ENCODE data around the gene PNRC1.
"Not testable (repeated sequence)": the region's sequence is repeated elsewhere in the genome, so short reads cannot be mapped to it uniquely, and the experiment has no call there.

The PNRC1 gene

GRCh38 chr6:89063881-89064280 is 16.7 kb upstream of the PNRC1 start:
- DNase-seq = no peak

DNA sequence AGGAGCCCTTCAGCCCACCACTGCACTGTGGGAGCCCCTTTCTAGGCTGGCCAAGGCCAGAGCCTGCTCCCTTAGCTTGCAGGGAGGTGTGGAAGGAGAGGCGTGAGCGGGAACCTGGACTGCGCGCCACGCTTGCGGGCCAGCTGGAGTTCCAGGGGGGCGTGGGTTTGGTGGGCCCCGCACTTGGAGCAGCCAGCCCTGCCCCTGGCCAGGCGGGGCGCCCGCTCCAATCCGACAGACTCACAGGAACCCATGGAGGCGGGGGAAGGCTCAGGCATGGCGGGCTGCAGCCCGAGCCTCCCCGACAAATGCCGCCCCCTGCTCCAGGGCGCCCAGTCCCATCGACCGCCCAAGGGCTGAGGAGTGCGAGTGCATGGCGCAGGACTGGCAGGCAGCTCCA is 15.6 kb upstream of the PNRC1 start:
- DNase-seq = not testable (repeated sequence)

DNA sequence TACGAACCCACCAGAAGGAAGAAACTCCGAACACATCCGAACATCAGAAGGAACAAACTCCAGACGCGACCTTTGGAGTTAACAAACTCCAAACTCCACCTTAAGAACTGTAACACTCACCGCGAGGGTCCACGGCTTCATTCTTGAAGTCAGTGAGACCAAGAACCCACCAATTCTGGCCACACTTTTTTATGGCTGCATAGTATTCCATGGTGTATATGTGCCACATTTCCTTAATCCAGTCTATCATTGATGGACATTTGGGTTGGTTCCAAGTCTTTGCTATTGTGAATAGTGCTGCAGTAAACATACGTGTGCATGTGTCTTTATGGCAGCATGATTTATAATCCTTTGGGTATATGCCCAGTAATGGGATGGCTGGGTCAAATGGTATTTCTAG is 14.4 kb upstream of the PNRC1 start:
- DNase-seq = not testable (repeated sequence)

GRCh38 chr6:89066940-89067646 is 13.5 kb upstream of the PNRC1 start:
- no peak for DNase-seq

DNA sequence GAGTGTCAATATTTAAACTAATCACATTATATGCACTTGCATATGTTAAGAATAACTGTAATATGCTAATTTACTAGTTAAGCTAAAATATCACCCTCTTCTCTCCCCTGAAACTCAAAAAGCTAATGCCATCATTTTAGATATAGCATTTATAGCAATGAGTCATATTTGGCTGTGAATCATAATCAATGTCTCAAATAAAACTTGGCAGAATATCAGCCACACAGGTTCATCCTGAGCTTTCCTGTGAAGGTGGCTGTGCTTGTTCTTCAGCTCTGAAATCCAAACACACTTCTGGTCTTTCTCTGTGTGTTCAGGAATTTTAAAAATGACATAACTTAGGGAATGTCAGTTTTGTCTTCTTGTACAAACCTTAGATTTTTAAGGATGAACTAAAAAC is 12.8 kb upstream of the PNRC1 start:
- no peak for DNase-seq

GRCh38 chr6:89068695-89069094 is 11.9 kb upstream of the PNRC1 start:
- no peak for DNase-seq

DNA sequence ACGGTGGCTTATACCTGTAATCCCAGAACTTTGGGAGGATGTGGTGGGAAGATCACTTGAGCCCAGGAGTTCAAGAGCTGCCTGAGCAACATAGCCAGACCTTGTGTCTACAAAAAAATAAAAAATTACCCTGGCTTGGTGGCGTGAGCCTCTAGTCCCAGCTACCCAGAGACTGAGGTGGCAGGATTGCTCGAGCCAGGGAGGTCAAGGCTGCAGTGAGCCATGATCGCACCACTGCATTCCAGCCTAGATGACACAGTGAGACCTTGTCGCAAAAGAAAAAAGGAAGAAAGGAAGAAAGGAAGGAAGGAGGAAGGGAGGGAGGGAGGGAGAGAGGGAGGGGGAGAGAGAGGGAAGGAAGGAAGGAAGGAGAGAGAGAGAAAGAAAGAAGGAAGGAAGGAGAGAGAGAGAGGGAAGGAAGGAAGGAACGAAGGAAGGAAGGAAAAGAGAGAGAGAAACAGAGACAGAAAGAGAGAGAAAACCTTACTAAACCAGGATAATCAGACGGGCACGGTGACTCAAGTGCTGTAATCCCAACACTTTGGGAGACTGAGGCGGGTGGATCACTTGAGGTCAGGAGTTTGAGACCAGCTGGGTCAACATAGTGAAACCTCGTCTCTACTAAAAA is 10.9 kb upstream of the PNRC1 start:
- no peak for DNase-seq

GRCh38 chr6:89071036-89071435 is 9.5 kb upstream of the PNRC1 start:
- DNase-seq = no peak

DNA sequence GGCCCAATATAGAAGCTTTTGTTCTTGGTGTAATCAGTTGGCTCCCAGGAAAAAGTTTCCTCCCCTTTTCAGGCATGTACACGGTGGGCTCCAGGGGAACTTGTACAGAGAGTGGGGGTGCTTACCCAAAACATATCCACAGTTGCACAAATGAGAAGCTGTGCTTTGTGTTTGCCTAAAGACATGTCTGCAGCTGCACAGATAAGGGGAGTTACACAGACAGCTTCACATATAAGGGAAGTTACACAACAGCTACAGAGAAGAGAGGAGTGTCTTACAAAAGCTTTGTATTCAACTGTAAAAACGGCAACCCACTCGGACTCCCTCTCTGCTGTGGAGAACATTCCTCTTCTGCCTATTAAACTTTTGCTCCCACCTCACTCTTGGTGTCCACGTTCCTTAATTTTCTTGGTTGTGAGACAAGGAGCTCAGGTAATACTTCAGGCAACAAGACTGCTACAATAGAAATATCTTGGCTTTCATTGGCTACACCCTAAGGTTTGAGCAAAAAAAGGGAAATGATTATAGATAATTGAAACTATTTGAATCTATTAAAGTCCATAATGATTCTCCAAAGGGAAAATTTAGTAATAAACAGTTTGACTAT is 7.4 kb upstream of the PNRC1 start:
- no peak for DNase-seq

DNA sequence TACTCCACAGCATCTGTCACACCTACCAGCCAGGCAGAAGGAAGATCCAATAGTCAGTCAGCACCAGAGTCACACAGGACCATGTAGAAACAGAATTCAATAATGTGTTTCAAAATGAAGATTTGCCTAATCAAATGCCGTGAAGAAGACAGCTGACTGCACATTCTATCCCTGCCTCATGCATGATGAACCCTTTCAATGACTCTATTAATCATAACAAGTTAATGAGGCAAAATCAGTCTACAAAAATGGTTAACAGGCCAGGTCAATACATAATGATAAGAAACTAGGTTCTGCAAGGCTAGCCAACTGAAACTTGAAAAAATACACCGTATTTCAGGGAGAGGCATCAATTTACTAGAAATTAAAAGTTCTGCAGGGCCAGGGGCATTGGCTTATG is 6.7 kb upstream of the PNRC1 start:
- no peak for DNase-seq

DNA sequence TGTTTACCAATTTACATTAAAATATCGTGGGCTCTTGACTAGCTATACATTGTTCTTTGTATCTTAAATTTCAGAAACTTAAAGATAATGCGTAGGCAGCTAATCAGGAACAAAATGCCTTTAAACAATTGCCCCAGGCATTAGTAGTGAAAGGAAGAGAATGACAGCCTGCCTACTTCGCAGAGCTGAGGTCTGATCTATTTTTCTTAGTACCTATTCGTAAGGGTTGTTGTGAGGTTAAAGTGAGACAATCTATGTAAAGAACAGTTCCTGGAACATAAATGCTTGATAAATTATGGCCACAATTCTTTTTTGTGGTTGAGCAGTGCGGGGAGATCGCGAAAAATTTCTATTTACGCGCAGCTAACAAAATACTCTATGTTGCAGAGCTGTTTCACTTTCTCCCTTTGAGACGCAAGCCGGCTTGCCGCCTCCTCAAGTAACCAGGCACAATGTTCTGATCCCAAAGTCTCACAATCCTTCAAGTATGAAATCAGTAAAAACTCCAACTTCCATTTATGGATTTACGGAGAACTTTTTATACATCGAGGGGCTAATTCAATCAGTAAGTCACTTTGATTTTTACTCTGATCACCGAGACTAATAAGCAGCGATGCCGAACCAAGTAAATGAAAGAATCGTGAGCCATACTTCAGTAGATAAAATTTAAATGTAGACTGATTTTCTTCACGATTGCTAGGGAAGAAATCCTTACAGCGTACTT is 878 bp upstream of the PNRC1 start:
- peak; percentile 63 for DNase-seq

- no peak for DNase-seq
Observed at GRCh38 chr6:89081129-89081422, 525 bp downstream of the PNRC1 start.

GRCh38 chr6:89081423-89082322 is 1.1 kb downstream of the PNRC1 start:
- peak; percentile 96 for DNase-seq

DNA sequence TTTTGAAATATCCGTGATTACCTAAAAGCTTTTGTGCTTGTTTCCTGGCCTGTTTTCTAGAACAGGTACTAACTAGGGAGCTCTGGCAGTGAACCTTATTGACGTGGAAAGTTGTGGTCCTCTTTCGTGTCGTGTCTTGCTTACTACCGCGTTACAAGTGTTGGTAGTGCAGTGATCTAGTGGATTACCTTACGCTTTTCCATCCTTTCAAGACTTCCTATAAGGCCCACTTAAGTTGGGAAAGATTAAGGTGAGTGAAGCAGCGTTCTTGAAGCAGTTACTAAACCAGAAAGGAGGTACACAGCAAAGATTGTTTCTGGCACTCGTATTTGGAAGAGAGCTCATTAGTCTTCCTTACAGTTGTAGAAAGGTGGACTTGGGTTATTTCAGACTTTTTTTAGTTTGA is 1.9 kb downstream of the PNRC1 start:
- DNase-seq = peak; percentile 33

DNA sequence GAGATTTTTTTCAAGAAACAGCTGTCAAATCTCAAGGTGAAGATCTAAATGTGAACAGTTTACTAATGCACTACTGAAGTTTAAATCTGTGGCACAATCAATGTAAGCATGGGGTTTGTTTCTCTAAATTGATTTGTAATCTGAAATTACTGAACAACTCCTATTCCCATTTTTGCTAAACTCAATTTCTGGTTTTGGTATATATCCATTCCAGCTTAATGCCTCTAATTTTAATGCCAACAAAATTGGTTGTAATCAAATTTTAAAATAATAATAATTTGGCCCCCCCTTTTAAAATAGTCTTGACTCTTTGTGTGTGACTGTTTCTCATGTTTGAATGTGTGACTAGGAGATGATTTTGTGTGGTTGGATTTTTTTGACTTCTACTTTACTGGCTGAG is 4.0 kb downstream of the PNRC1 start:
- DNase-seq = no peak

GRCh38 chr6:89084954-89085353 is 4.4 kb downstream of the PNRC1 start:
- DNase-seq = no peak

DNA sequence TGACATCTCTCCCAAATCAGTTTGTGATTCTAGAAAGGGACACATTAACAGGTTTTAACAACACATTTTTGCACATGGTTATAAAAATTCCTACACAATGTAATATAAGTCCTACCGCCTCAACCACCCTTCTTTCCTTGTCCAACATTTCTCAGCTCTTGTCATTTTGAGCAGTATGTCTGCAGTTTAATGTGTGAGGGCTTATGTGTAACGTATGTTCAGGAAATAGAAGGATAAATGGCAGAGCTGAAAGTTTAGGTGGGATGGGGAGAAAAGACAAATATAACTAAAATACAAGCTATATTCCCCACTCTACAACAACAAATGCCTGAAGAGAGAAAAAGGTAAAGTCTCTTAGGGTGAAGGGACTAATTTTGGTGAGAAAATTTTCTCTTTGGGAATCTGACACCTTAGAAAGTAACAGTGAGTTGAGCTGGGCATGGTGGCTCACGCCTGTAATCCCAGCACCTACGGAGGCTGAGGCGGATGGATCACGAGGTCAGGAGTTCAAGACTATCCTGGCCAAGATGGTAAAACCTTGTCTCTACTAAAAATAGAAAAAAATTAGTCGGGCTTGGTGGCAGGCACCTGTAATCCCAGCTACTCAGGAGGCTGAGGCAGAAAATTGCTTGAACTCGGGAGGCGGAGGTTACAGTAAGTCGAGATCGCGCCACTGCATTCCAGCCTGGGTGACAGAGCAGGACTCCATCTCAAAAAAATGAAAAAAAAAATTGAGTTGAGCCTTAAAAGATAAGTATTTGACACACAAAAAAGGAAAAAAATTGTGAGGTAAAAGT is 5.1 kb downstream of the PNRC1 start:
- DNase-seq = no peak

DNA sequence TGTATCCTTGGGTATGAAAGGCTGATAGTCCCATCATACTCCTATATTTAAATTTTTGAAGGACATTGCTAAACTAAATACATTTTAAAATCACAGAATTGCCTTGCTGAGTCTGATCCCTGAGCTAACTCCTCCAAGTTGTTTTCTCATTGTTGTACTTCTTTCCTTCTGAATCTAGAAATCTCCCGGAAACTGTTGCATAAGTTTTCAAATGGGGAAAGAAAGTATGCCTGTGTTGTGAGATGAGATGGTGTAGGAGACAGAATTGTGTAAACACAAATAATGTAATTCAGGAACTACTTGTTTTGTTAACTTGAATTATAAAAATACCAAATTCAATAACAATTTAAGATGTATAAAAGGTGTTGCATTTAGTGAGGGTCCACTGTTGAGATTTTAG is 7.3 kb downstream of the PNRC1 start:
- DNase-seq = no peak

GRCh38 chr6:89098461-89098860 is 17.9 kb downstream of the PNRC1 start:
- peak; percentile 84 for DNase-seq

GRCh38 chr6:89100114-89100513 is 19.6 kb downstream of the PNRC1 start:
- DNase-seq = no peak

DNA sequence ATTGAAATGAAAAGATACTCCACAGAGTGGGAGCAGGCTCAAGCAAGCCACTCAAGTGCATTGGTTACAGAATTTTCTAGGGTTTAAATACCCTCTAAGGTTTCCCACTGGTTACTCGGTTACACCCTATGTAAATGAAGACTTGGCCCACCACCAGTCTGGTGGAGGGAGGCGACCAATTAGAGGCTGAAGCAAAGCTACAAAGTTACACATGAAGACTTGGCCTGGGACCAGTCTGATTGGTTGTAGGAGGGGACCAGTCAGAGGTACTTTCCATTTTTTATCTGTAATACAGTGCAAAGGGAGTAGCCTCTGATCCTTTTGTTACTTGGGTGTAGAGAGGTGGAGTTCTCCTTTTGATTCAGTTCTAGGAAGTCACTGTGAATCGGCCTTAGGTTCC is 29.7 kb downstream of the PNRC1 start:
- DNase-seq = no peak

DNA sequence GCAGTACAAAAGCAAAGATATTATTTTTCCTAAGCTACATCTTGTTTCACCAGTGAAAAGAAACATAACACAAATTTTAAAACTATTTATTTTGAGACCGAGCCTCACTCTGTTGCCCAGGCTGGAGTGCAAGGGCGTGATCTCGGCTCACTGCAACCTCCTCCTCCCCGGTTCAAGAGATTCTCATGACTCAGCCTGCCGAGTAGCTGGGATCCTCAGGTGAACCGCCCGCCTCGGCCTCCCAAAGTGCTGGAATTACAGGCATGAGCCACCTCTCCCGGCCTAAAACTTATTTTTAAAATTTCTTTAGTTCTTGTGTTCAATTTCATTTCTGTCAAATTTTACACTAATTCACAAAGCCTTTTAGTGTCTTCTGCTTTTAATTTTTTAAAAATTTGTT is 31.4 kb downstream of the PNRC1 start:
- no peak for DNase-seq
